Femur (tissue), 1 donor: ENCODE measurements around the gene OTOL1.

Source experiments
- DNase-seq: peaks from one replicate; pipeline ENCODE4 v3.0.0-alpha.2; 2017

Gene OTOL1

GRCh38 chr3:161548301-161548700 lies 51.7 kb downstream of the OTOL1 start:
- no peak for DNase-seq

GRCh38 chr3:161549261-161549660 lies 52.7 kb downstream of the OTOL1 start:
- DNase-seq: peak; percentile 56

GRCh38 chr3:161550491-161551195 lies 54.0 kb downstream of the OTOL1 start:
- no peak for DNase-seq

GRCh38 chr3:161551697-161552096 lies 55.1 kb downstream of the OTOL1 start:
- no peak for DNase-seq

GRCh38 chr3:161552984-161553560 lies 56.5 kb downstream of the OTOL1 start:
- DNase-seq: no peak
